Ascending aorta (tissue), 2 donors: ENCODE measurements around the gene ADO. TPM values are rescaled to one million over a fixed set of nuclear protein-coding genes. Genes with fewer than 3 reads are reported as not detected.

Experiments used
- DNase-seq, 2 donors: peaks; one replicate each; pipeline ENCODE4 v3.0.0-alpha.2; 2019; ENCODE audit warnings: low spot score in 2 of 2
- H3K27ac ChIP-seq, 2 donors: fragments of 200-600 bp; sonication (generic); one replicate each; pipeline ENCODE4 v1.5.1; 2016 to 2017; ENCODE audit warnings: mild to moderate bottlenecking in 1 of 2
- H3K27me3 ChIP-seq: fragments of 200-600 bp; sonication (generic); one replicate; pipeline ENCODE4 v1.5.1; 2017
- H3K36me3 ChIP-seq, 2 donors: fragments of 200-600 bp; sonication (generic); one replicate each; pipeline ENCODE4 v1.5.1; 2016
- H3K4me1 ChIP-seq, 2 donors: fragments of 200-600 bp; sonication (generic); one replicate each; pipeline ENCODE4 v1.5.1; 2016 to 2017; ENCODE audit warnings: mild to moderate bottlenecking in 1 of 2
- H3K4me3 ChIP-seq, 2 donors: fragments of 200-600 bp; sonication (generic); one replicate each; pipeline ENCODE4 v1.5.1; 2016 to 2017; ENCODE audit warnings: mild to moderate bottlenecking in 1 of 2
- H3K9me3 ChIP-seq, 2 donors: fragments of 200-600 bp; sonication (generic); one replicate each; pipeline ENCODE4 v1.5.1; 2016
- intact Hi-C: fragments of 100-400 bp; cut with DNase I; formaldehyde crosslinking; loops from one replicate; pipeline ENCODE4 v1.15.1; 2023
- total RNA-seq: library from RNA; depleted of rRNA; stranded (reverse); fragments of >200 nt; gene quantifications from one replicate; pipeline ENCODE4 v1.1.0, GENCODE V29; 2016
- TF ChIP-seq, protein P1 (sequence below), 3 experiments: fragments of 200-600 bp in 2 of 3; fragments of 450-650 bp in 1 of 3; sonication (generic) in 2 of 3; IDR thresholded peaks; one replicate each; pipeline ENCODE4 v1.5.1; 2016 to 2019; ENCODE audit warnings: antibody characterized with exemption in 3 of 3, mild to moderate bottlenecking in 1 of 3, moderate library complexity in 1 of 3

The ADO gene
- total RNA-seq, 1 donor from 2014 or later = 22.1 TPM

DNA sequence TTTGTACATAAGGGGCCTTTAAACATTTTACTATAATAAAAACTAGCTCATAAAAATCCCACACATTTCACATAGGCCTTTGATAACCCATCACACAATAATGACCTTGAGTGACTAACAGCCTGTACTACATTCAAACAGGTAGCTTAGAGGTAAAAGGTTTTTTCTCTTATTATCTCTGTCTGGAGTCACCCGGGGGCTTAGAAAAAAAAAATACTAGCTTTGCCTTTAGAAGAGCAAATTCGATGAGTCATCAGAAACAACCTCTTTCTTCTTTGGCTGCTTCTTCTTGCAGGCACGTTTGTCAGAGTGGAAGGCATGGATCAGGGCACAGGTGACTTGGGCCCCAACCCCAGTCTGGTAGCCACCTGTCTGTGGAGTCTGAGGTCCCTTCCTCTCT is 43.4 kb upstream of the ADO start:
- no peaks in the 10 kb centered on the region for H3K36me3 ChIP-seq
- no peaks in the 10 kb centered on the region for H3K4me1 ChIP-seq
- intact Hi-C loops = no loop called here
- no peak for DNase-seq
- H3K4me3 ChIP-seq = no peak overlapping the region
- H3K27ac ChIP-seq = no peak overlapping the region
- TF ChIP-seq, protein P1, sequence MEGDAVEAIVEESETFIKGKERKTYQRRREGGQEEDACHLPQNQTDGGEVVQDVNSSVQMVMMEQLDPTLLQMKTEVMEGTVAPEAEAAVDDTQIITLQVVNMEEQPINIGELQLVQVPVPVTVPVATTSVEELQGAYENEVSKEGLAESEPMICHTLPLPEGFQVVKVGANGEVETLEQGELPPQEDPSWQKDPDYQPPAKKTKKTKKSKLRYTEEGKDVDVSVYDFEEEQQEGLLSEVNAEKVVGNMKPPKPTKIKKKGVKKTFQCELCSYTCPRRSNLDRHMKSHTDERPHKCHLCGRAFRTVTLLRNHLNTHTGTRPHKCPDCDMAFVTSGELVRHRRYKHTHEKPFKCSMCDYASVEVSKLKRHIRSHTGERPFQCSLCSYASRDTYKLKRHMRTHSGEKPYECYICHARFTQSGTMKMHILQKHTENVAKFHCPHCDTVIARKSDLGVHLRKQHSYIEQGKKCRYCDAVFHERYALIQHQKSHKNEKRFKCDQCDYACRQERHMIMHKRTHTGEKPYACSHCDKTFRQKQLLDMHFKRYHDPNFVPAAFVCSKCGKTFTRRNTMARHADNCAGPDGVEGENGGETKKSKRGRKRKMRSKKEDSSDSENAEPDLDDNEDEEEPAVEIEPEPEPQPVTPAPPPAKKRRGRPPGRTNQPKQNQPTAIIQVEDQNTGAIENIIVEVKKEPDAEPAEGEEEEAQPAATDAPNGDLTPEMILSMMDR (IDR thresholded peaks at IDR 0.05) = no peak
- H3K27me3 ChIP-seq = no peaks in the 10 kb centered on the region
- no peaks in the 10 kb centered on the region for H3K9me3 ChIP-seq

DNA sequence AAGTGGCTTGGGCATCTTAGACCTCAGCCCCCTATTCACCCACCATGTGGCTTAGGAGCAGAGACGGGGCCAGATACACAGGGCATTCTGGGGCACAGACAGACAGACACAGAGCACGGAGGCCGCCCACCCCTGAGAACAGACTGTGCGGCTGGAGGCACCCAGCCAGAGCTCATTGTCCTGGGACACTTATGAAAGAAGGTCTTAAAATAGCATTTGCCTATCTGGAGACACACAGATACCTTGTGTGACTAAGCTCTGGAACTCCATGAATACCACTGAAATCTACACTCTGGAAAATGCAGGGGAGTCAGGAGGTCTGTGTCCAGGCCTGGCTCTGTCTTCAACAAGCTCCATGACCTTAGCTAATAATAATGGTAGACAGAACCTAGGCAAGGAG is 41.4 kb upstream of the ADO start:
- H3K36me3 ChIP-seq = no peaks in the 10 kb centered on the region
- intact Hi-C loops = no loop called here
- TF ChIP-seq, protein P1 (IDR thresholded peaks at IDR 0.05) = no peak

DNA sequence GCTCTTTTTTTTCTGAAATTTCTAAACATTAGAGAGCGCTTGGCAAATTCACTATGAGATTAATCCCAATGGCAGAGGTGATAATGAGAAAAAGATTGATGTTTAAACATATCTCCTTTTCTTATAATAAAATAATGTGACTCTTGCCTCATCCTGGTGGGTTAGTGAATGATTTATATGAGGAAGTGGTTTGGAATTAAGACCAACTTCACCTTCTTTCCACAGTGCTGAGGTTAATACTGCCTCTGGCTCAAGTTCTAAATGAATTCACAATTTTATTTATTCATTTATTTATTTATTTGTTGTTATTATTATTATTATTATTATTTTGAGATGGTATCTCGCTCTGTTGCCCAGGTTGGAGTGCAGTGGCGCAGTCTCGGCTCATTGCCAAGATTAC is 40.5 kb upstream of the ADO start:
- Histone ChIP-seq H3K9me3 (no peaks in the 10 kb centered on the region), H3K4me3 (no peak overlapping the region), H3K4me1 (no peaks in the 10 kb centered on the region), H3K36me3 (no peaks in the 10 kb centered on the region), H3K27ac (no peak overlapping the region), H3K27me3 (no peaks in the 10 kb centered on the region)
- DNase-seq = no peak
- TF ChIP-seq, protein P1 (IDR thresholded peaks at IDR 0.05) = no peak
- intact Hi-C loops = no loop called here

More for the DNA sequence above, 41.4 kb upstream of the ADO start:
- Histone ChIP-seq H3K27ac (no peak overlapping the region), H3K4me3 (no peak overlapping the region), H3K9me3 (no peaks in the 10 kb centered on the region), H3K4me1 (no peaks in the 10 kb centered on the region), H3K27me3 (no peaks in the 10 kb centered on the region)
- DNase-seq = no peak

DNA sequence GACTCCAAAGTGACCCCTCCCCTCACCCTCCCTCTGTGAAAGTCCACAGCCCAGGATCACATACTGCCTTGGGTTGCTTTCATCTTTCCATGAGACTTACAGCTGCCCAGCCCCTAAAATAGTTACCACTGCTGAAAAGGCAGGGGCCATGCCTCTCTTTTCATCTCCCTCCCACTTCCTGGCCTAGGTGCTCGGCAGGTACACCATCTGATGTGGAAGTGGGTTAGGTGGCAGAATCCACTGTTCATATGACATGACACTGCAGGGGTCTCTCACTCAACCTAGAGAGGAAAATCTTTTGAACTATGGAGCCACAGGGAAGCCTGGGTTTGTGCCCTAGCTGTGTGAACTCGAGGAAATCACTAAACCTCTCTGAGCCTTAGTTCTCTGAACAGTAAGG is 38.8 kb upstream of the ADO start:
- TF ChIP-seq, protein P1 (IDR thresholded peaks at IDR 0.05) = no peak
- no peaks in the 10 kb centered on the region for H3K9me3 ChIP-seq
- H3K4me3 ChIP-seq = no peak overlapping the region
- intact Hi-C loops = no loop called here
- H3K27ac ChIP-seq = no peak overlapping the region
- no peaks in the 10 kb centered on the region for H3K36me3 ChIP-seq
- H3K4me1 ChIP-seq = no peaks in the 10 kb centered on the region
- H3K27me3 ChIP-seq = no peaks in the 10 kb centered on the region
- DNase-seq = no peak

DNA sequence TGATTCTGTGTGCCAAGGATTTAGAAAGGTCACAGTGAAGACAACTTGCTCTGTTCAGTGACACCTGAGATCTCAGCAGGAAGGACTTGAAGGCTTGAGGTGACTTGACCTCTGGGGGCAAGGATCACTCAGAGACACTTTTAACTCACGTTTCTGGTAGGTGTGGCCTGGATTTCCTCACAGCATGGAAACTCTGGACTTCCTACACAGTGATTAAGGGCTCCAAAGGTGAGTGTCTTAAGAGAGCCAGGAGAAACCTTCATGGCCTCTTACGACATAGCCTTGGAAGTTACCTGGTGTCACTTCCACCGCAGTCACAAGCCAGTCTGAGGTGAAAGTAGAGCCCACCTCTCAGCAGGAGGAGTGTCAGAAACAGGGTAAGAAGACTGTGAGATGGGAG is 38.1 kb upstream of the ADO start:
- no peak overlapping the region for H3K4me3 ChIP-seq
- TF ChIP-seq, protein P1 (IDR thresholded peaks at IDR 0.05) = no peak
- H3K4me1 ChIP-seq = no peaks in the 10 kb centered on the region
- no peak for DNase-seq
- intact Hi-C loops = no loop called here
- no peaks in the 10 kb centered on the region for H3K27me3 ChIP-seq
- no peak overlapping the region for H3K27ac ChIP-seq
- H3K36me3 ChIP-seq = no peaks in the 10 kb centered on the region
- no peaks in the 10 kb centered on the region for H3K9me3 ChIP-seq

DNA sequence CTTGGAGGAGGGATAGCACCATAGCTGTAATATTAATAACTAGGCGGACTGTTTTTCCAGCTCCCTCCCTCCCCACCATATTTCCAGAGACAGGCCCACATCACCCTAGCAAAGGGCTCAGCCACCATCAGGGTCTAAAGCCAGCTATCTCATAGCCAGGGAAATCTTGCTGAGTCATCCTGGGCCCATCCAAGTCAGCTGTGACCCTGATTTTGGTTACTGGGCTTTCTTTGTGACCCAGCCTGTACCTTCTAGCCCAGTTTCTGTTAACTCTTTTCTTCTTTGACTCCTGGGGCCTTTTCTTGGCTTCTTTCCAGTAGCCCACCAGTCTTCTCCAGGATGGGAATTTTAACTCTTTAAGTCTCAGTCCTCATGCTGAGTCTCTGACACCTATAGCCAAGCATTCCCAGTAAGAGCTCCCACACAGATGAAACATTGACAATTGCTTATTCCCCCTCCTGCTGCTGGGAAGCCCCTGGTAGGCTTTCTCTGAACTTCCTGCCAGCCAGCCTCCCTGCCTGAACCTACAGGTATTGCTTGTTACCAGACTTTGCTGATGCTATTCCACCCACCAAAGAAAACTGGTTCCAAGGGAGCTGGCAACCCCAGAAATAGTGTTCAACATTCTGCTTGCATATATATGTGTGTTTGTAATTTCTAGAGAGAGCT is 34.8 kb upstream of the ADO start:
- no peaks in the 10 kb centered on the region for H3K9me3 ChIP-seq
- no peak overlapping the region for H3K27ac ChIP-seq
- no peak for DNase-seq
- H3K27me3 ChIP-seq = no peaks in the 10 kb centered on the region
- no peaks in the 10 kb centered on the region for H3K36me3 ChIP-seq
- TF ChIP-seq, protein P1 (IDR thresholded peaks at IDR 0.05) = no peak
- intact Hi-C loops = no loop called here
- no peak overlapping the region for H3K4me3 ChIP-seq
- no peaks in the 10 kb centered on the region for H3K4me1 ChIP-seq
